ENCODE measurements around the gene PYGB.

PYGB gene

DNA sequence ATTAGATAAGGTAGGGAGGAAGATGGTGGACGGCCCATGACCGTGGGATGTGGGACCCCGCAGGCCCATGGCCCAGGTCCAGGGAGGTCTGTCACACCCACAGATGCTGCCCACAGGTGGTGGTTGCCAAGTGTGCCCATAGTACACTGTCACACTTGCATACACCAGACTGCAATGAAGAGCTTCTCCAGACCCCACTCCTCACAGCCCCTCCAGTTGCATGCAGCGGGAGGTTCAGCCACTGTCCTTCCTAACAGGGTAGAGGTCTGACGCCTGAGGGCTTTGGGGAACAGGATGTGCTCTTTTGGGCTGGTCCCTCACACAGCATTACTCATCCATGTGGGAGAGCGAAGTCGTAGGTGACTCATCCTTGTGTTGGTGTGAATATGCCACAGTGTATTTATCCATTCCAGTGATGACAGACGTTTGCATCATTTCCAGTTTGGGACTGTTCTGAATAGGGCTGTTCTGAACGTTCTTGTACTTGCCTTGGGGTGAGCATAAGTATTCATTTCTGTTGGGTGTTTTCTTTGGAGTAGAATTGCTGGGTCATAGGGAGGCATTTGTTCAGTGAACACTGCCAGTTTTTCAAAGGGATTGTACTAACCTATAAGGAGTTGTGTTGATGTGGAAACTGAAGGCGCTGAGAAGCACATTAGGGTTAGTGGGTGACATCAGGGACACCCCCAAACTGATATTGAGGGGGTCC lies 10.1 kb upstream of the PYGB start (continued):
- TF ChIP-seq ZNF624 (tag by site-specific recombination; IDR thresholded peaks at IDR 0.05) (no peak), ZNF585B (tag by site-specific recombination; IDR thresholded peaks at IDR 0.05) (no peak), ZNF704 (tag by site-specific recombination; IDR thresholded peaks at IDR 0.05) (no peak), TSHZ1 (tag by site-specific recombination; IDR thresholded peaks at IDR 0.05; ENCODE audit: borderline replicate concordance) (peak; percentile 96), ZNF140 (tag by site-specific recombination; IDR thresholded peaks at IDR 0.05) (peak; percentile 99), ZNF211 (tag by site-specific recombination; IDR thresholded peaks at IDR 0.05; ENCODE audit: low read depth) (no peak), ZNF221 (tag by site-specific recombination; IDR thresholded peaks at IDR 0.05; ENCODE audit: borderline replicate concordance) (no peak), ZNF404 (tag by site-specific recombination; IDR thresholded peaks at IDR 0.05) (no peak), ZBTB44 (tag by site-specific recombination; IDR thresholded peaks at IDR 0.05) (no peak), ZNF114 (tag by site-specific recombination; IDR thresholded peaks at IDR 0.05) (no peak), ZNF473 (tag by site-specific recombination; IDR thresholded peaks at IDR 0.05) (no peak), ZNF514 (tag by site-specific recombination; IDR thresholded peaks at IDR 0.05) (no peak), ZNF555 (tag by site-specific recombination; conservative IDR thresholded peaks at IDR 0.05) (no peak), ZNF645 (tag by site-specific recombination; IDR thresholded peaks at IDR 0.05) (no peak), ZNF623 (tag by site-specific recombination; IDR thresholded peaks at IDR 0.05) (peak; percentile 17; the same call in 1 of the 2 replicates), ZNF449 (tag by site-specific recombination; IDR thresholded peaks at IDR 0.05) (no peak; the same call in 1 of the 2 replicates), ZFP3 (tag by site-specific recombination; IDR thresholded peaks at IDR 0.05; ENCODE audit: low read depth) (no peak), ZNF654 (tag by site-specific recombination; IDR thresholded peaks at IDR 0.05; ENCODE audit: low read depth) (no peak), INSM2 (tag by site-specific recombination; IDR thresholded peaks at IDR 0.05) (peak; percentile 97), ZNF391 (tag by site-specific recombination; IDR thresholded peaks at IDR 0.05; ENCODE audit: borderline replicate concordance, low read depth) (no peak), IKZF3 (tag by site-specific recombination; IDR thresholded peaks at IDR 0.05) (peak; percentile 48; the same call in 1 of the 2 replicates), ZNF529 (tag by site-specific recombination; IDR thresholded peaks at IDR 0.05; ENCODE audit: insufficient replicate concordance) (no peak), ZBTB1 (tag by site-specific recombination; IDR thresholded peaks at IDR 0.05) (no peak), ZFHX2 (tag by site-specific recombination; conservative IDR thresholded peaks at IDR 0.05) (peak; percentile 96), ZSCAN23 (tag by site-specific recombination; IDR thresholded peaks at IDR 0.05) (0 out of 2 replicates have a peak, but pooled peaks have one; percentile 18)
- TF ChIP-seq, protein P1, sequence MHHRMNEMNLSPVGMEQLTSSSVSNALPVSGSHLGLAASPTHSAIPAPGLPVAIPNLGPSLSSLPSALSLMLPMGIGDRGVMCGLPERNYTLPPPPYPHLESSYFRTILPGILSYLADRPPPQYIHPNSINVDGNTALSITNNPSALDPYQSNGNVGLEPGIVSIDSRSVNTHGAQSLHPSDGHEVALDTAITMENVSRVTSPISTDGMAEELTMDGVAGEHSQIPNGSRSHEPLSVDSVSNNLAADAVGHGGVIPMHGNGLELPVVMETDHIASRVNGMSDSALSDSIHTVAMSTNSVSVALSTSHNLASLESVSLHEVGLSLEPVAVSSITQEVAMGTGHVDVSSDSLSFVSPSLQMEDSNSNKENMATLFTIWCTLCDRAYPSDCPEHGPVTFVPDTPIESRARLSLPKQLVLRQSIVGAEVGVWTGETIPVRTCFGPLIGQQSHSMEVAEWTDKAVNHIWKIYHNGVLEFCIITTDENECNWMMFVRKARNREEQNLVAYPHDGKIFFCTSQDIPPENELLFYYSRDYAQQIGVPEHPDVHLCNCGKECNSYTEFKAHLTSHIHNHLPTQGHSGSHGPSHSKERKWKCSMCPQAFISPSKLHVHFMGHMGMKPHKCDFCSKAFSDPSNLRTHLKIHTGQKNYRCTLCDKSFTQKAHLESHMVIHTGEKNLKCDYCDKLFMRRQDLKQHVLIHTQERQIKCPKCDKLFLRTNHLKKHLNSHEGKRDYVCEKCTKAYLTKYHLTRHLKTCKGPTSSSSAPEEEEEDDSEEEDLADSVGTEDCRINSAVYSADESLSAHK (tag by site-specific recombination; IDR thresholded peaks at IDR 0.05): peak; percentile 68
